GM23338 (cell line): ENCODE data around the gene MAPK4.
"Not testable (repeated sequence)": the region's sequence is repeated elsewhere in the genome, so short reads cannot be mapped to it uniquely, and the experiment has no call there.

Experiments used
- CREB1 ChIP-seq: fragments of 250-450 bp; sonication (Bioruptor Pico); IDR thresholded peaks from 2 replicates; pipeline ENCODE4 v1.5.0; 2020; ENCODE audit warnings: low read depth, mild to moderate bottlenecking, moderate library complexity
- CTCF ChIP-seq, 2 experiments: fragments of 200-600 bp in 1 of 2; sonication (generic) in 1 of 2; conservative IDR thresholded peaks; 2 replicates each; pipeline versions ENCODE4 v1.5.1 to v1.6.1; 2016 to 2017; ENCODE audit warnings: antibody characterized with exemption in 2 of 2, low read depth in 2 of 2, mild to moderate bottlenecking in 2 of 2, moderate library complexity in 1 of 2
- EZH2 ChIP-seq: fragments of 200-600 bp; sonication (generic); IDR thresholded peaks from one replicate; pipeline ENCODE4 v1.8.0; 2017; ENCODE audit warnings: antibody characterized with exemption, mild to moderate bottlenecking, low read depth; ENCODE audit not compliant: unreplicated experiment
- EZH2phosphoT487 ChIP-seq: fragments of 200-600 bp; sonication (generic); IDR thresholded peaks from one replicate; pipeline ENCODE4 v1.8.1; 2018; ENCODE audit warnings: antibody characterized with exemption; ENCODE audit not compliant: unreplicated experiment
- POLR2AphosphoS5 ChIP-seq: IDR thresholded peaks from 2 replicates; pipeline ENCODE4 v1.6.1; 2016; ENCODE audit warnings: antibody characterized with exemption, low read depth
- STAT1 ChIP-seq: IDR thresholded peaks from one replicate; pipeline ENCODE4 v1.6.1; 2016; ENCODE audit warnings: antibody characterized with exemption; ENCODE audit not compliant: unreplicated experiment
- ZNF114 ChIP-seq: fragments of 250-450 bp; sonication (Bioruptor Pico); IDR thresholded peaks from 2 replicates; pipeline ENCODE4 v1.5.0; 2020; ENCODE audit warnings: mild to moderate bottlenecking, moderate library complexity
- ZNF331 ChIP-seq: fragments of 250-450 bp; sonication (Bioruptor Pico); IDR thresholded peaks from 2 replicates; pipeline ENCODE4 v1.5.0; 2020; ENCODE audit warnings: low read depth, mild to moderate bottlenecking, moderate library complexity
- TF ChIP-seq, protein P1 (sequence below): IDR thresholded peaks from one replicate; pipeline ENCODE4 v1.6.1; 2018; ENCODE audit warnings: antibody characterized with exemption; ENCODE audit not compliant: unreplicated experiment

DNA sequence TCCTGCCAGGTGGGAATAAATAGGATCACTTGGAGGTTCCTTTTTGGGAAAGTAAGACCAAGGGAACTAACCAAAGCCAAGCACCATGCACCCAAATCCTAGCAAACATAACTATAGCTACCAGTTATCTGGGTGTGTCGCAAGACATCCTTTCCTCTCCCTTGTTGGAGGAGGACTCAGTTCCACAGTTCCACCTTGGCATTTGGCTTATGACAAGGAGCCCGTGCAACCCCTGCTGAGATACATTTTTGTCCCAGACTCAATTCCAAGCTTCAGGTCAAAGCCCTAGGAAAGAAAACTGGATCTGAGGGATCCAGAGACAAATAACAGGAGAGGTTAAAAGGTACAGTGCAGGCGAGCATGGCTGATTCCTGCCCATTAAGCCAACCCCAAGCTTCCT is 219.1 kb downstream of the MAPK4 start:
- TF ChIP-seq CTCF (conservative IDR thresholded peaks at IDR 0.05; ENCODE audit: low read depth in 2 of 2); POLR2AphosphoS5; EZH2; ZNF114 (CRISPR knock-in tag); EZH2phosphoT487; ZNF331 (CRISPR knock-in tag); CREB1 (CRISPR knock-in tag); STAT1: not testable (repeated sequence)
- TF ChIP-seq, protein P1, sequence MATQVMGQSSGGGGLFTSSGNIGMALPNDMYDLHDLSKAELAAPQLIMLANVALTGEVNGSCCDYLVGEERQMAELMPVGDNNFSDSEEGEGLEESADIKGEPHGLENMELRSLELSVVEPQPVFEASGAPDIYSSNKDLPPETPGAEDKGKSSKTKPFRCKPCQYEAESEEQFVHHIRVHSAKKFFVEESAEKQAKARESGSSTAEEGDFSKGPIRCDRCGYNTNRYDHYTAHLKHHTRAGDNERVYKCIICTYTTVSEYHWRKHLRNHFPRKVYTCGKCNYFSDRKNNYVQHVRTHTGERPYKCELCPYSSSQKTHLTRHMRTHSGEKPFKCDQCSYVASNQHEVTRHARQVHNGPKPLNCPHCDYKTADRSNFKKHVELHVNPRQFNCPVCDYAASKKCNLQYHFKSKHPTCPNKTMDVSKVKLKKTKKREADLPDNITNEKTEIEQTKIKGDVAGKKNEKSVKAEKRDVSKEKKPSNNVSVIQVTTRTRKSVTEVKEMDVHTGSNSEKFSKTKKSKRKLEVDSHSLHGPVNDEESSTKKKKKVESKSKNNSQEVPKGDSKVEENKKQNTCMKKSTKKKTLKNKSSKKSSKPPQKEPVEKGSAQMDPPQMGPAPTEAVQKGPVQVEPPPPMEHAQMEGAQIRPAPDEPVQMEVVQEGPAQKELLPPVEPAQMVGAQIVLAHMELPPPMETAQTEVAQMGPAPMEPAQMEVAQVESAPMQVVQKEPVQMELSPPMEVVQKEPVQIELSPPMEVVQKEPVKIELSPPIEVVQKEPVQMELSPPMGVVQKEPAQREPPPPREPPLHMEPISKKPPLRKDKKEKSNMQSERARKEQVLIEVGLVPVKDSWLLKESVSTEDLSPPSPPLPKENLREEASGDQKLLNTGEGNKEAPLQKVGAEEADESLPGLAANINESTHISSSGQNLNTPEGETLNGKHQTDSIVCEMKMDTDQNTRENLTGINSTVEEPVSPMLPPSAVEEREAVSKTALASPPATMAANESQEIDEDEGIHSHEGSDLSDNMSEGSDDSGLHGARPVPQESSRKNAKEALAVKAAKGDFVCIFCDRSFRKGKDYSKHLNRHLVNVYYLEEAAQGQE: not testable (repeated sequence)
